ENCODE data around the gene PHLDA2.
A peak's percentile ranks its signal among the peaks of the same experiment; 100 is the strongest.

DNA sequence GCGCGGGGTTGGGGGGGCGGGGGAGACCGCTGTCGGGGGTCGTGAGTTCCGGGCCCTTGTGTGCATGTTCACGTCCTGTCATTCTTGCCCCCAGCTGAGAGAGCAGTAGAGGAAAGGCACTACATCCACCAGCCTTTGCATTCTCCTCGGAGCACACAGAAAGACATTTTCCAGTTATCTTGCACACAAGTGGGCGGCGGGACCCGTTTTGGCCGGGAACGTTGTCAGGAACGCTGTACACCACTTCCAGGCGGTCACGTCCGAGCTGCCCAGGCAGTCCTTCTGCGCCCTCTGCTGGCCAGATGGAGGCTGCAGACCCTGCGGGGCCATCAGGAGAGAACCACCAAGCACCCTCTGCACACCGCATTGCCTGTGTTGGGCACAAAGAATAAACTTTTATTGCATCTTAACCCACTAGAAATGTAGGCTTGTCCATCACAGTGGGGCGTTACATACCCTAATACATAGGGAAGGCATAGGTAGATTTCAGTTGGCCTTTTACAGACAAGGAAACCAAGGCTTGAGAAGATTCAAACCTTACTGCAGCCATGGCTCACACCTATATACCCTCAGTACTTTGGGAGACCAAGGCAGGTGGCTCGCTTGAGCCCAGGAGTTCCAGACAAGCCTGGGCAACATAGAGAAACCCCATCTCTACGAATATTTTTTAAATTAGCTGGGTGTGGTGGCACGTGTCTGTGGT, 40.8 kb downstream of the PHLDA2 start:
- TF ChIP-seq, protein P1, sequence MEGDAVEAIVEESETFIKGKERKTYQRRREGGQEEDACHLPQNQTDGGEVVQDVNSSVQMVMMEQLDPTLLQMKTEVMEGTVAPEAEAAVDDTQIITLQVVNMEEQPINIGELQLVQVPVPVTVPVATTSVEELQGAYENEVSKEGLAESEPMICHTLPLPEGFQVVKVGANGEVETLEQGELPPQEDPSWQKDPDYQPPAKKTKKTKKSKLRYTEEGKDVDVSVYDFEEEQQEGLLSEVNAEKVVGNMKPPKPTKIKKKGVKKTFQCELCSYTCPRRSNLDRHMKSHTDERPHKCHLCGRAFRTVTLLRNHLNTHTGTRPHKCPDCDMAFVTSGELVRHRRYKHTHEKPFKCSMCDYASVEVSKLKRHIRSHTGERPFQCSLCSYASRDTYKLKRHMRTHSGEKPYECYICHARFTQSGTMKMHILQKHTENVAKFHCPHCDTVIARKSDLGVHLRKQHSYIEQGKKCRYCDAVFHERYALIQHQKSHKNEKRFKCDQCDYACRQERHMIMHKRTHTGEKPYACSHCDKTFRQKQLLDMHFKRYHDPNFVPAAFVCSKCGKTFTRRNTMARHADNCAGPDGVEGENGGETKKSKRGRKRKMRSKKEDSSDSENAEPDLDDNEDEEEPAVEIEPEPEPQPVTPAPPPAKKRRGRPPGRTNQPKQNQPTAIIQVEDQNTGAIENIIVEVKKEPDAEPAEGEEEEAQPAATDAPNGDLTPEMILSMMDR (conservative IDR thresholded peaks at IDR 0.05; ENCODE audit: low read length): peak; percentile 96
- no peak for TF ChIP-seq EZH2phosphoT487 (IDR thresholded peaks at IDR 0.05; ENCODE audit: borderline replicate concordance, low read depth, low read length)

Data from OCI-LY7 (cell line).